Measurements from ENCODE around the gene LSM7. TPM values are rescaled to one million over a fixed set of nuclear protein-coding genes. Genes with fewer than 3 reads are reported as not detected.

Gene LSM7
- total and polyA plus RNA-seq, 2 of the 13 experiments (the other 11 are each of a cell fraction or from before 2014, with no cell fraction given): 140 to 205 TPM

- TF ChIP-seq ZSCAN20 (CRISPR knock-in tag; IDR thresholded peaks at IDR 0.05; ENCODE audit: borderline replicate concordance) (no peak), SNAPC4 (CRISPR knock-in tag; IDR thresholded peaks at IDR 0.05) (no peak), ZNF224 (CRISPR knock-in tag; IDR thresholded peaks at IDR 0.05) (no peak), PRDM10 (CRISPR knock-in tag; IDR thresholded peaks at IDR 0.05; ENCODE audit: low read depth) (peak; percentile 32; the same call in 1 of the 2 replicates)
These were observed 18.5 kb downstream of the LSM7 start (continued) for GRCh38 chr19:2309734-2310362.

All from HepG2 (cell line).